ENCODE measurements around the gene NPB. TPM values are rescaled to one million over a fixed set of nuclear protein-coding genes. Genes with fewer than 3 reads are reported as not detected.

The NPB gene
- total and polyA plus RNA-seq, 2 donors = 1.7 to 3.5 TPM

DNA sequence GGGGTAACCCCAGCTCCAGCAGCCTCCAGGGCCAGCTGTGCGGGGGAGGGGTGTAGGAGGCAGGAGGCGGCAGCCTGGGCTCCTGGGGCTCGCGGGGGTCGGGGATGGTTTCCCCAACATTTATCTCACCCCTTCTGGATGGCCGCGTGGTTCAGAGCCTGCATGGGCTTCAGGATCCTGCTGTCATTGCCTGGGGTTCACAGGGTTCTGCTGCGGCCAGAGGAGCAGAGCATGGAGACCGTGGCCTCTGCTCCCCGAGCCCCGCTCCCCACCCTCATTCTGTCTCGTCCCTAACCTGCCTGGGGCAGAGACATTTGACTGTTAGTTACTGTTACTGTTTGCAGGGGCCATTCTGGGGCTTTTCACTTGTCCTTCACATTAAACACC lies 40.1 kb downstream of the NPB start:
- Histone ChIP-seq H3K36me3 (ENCODE audit: control insufficient read depth in 2 of 2, insufficient read depth in 2 of 2, low read length in 1 of 2) (no peaks in the 10 kb centered on the region), H3K9me3 (ENCODE audit: control insufficient read depth in 2 of 2, insufficient read depth in 1 of 2, low read length in 1 of 2) (peaks cover 0 to 6% of the 10 kb centered on the region in 2 donors), H3K4me1 (ENCODE audit: control insufficient read depth in 2 of 2, insufficient read depth in 2 of 2, low read length in 2 of 2) (peaks cover 0 to 15% of the 10 kb centered on the region in 2 donors), H3K27ac (ENCODE audit: low read depth in 1 of 2, low read length in 1 of 2) (no peak overlapping the region), H3K4me3 (ENCODE audit: low read length in 2 of 2) (no peak overlapping the region), H3K27me3 (ENCODE audit: control insufficient read depth in 2 of 2, insufficient read depth in 1 of 2, low read length in 1 of 2) (peaks cover 11 to 70% of the 10 kb centered on the region in 2 donors)
- DNase-seq (ENCODE audit: low read depth in 6 of 9, low spot score in 9 of 9) = no peak
- WGBS = 71% methylated on average over 12 of the region's 12 CpGs

DNA sequence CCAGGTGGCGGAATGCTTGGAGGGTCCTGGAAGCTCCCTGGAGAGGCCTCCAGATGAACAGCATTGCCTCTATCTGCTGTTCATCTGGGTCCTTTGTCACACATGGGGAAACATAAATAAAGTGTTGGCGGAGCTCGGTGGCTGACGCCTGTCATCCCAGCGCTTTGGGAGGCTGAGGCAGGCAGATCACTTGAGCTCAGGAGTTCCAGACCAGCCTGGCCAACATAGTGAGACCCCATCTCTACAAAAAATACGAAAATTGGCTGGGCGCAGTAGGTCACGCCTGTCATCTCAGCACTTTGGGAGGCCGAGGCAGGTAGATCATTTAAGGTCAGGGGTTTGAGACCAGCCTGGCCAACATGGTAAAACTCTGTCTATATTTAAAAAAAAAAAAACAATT lies 42.8 kb downstream of the NPB start:
- DNase-seq (ENCODE audit: low read depth in 6 of 9, low spot score in 9 of 9) = no peak
- peaks cover 11 to 51% of the 10 kb centered on the region in 2 donors for H3K27me3 ChIP-seq (ENCODE audit: control insufficient read depth in 2 of 2, insufficient read depth in 1 of 2, low read length in 1 of 2)
- H3K4me1 ChIP-seq (ENCODE audit: control insufficient read depth in 2 of 2, insufficient read depth in 2 of 2, low read length in 2 of 2) = peaks cover 0 to 11% of the 10 kb centered on the region in 2 donors
- no peaks in the 10 kb centered on the region for H3K36me3 ChIP-seq (ENCODE audit: control insufficient read depth in 2 of 2, insufficient read depth in 2 of 2, low read length in 1 of 2)
- H3K4me3 ChIP-seq (ENCODE audit: low read length in 2 of 2) = no peak overlapping the region
- no peaks in the 10 kb centered on the region for H3K9me3 ChIP-seq (ENCODE audit: control insufficient read depth in 2 of 2, insufficient read depth in 1 of 2, low read length in 1 of 2)
- no peak overlapping the region for H3K27ac ChIP-seq (ENCODE audit: low read depth in 1 of 2, low read length in 1 of 2)
- WGBS = 97% methylated on average over 9 of the region's 9 CpGs

DNA sequence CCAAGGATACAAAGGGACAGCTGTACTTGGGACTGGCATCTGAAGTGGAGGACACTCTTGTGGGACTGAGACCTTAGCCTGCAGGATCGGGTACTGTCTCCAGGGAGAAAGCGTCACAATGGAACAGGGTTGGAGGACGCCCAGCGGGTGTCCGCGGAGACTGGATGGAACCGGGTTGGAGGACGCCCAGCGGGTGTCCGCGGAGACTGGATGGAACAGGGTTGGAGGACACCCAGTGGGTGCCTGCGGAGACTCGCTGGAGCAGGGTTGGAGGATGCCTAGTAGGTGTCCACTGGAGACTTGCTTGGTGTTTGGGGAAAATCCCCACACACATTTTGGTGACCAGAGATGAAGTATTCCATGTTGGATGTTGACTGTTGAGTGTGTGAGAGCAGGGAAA lies 45.2 kb downstream of the NPB start, which contains the start of gene MYADML2:
TSS of gene MYADML2 (minus strand) at position 45 of the 400 bp plus-strand sequence. CDS start 5,492 bp downstream, outside the sequence.
- Histone ChIP-seq H3K4me3 (ENCODE audit: low read length in 2 of 2) (no peak within 1 kb of the TSS), H3K27me3 (ENCODE audit: control insufficient read depth in 2 of 2, insufficient read depth in 1 of 2, low read length in 1 of 2) (peaks cover under 1 to 36% of the 10 kb centered on the region in 2 donors), H3K4me1 (ENCODE audit: control insufficient read depth in 2 of 2, insufficient read depth in 2 of 2, low read length in 2 of 2) (peaks cover 0 to 2% of the 10 kb centered on the region in 2 donors), H3K27ac (ENCODE audit: low read depth in 1 of 2, low read length in 1 of 2) (no peak within 1 kb of the TSS), H3K36me3 (ENCODE audit: control insufficient read depth in 2 of 2, insufficient read depth in 2 of 2, low read length in 1 of 2) (no peaks in the 10 kb centered on the region), H3K9me3 (ENCODE audit: control insufficient read depth in 2 of 2, insufficient read depth in 1 of 2, low read length in 1 of 2) (no peaks in the 10 kb centered on the region)
- no peak for DNase-seq (ENCODE audit: low read depth in 6 of 9, low spot score in 9 of 9)
- WGBS = 95% methylated on average over 13 of the region's 13 CpGs

DNA sequence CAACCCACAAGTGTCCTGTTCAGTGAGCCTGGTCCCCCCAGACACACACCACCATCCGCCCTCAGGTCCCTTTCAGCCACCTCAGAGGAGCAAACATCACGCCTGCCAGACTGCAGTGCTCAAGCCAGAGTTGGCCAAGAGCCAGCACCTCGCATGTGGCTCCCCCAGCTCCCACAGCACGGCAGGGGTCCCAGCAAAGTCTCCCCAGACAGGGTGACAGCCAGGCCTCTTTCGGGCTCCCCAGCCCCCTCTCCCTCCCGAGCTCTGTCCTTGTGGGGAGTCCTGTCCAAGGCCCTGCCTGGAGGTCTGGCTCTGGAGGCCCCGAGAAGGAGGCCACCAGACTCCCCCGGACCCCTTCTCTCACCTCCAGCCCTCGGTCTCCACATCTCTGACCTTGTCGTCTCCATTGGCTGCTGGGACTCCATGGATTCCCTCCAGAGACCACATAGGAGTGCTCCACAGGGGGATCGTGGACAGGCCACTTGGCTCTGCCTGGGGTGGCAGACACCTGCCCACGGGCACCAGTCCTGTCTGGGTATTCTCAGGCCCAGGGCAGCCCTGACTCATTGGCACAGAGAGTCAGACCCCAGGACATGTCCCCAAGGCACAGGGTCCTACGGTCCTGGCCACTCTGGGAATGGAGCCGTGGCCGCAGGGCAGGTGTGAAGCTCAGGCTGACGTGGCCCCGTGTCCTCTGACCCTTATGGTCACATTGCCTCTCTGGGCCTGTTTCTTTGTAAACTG lies 46.8 kb downstream of the NPB start:
- H3K27me3 ChIP-seq (ENCODE audit: control insufficient read depth in 2 of 2, insufficient read depth in 1 of 2, low read length in 1 of 2) = peaks cover 0 to 34% of the 10 kb centered on the region in 2 donors
- 88% methylated on average over 17 of the region's 17 CpGs for WGBS
- no peak overlapping the region for H3K27ac ChIP-seq (ENCODE audit: low read depth in 1 of 2, low read length in 1 of 2)
- H3K4me1 ChIP-seq (ENCODE audit: control insufficient read depth in 2 of 2, insufficient read depth in 2 of 2, low read length in 2 of 2) = peaks cover 0 to 3% of the 10 kb centered on the region in 2 donors
- no peak overlapping the region for H3K4me3 ChIP-seq (ENCODE audit: low read length in 2 of 2)
- no peaks in the 10 kb centered on the region for H3K36me3 ChIP-seq (ENCODE audit: control insufficient read depth in 2 of 2, insufficient read depth in 2 of 2, low read length in 1 of 2)
- H3K9me3 ChIP-seq (ENCODE audit: control insufficient read depth in 2 of 2, insufficient read depth in 1 of 2, low read length in 1 of 2) = peaks cover 0 to 1% of the 10 kb centered on the region in 2 donors
- no peak for DNase-seq (ENCODE audit: low read depth in 6 of 9, low spot score in 9 of 9)

DNA sequence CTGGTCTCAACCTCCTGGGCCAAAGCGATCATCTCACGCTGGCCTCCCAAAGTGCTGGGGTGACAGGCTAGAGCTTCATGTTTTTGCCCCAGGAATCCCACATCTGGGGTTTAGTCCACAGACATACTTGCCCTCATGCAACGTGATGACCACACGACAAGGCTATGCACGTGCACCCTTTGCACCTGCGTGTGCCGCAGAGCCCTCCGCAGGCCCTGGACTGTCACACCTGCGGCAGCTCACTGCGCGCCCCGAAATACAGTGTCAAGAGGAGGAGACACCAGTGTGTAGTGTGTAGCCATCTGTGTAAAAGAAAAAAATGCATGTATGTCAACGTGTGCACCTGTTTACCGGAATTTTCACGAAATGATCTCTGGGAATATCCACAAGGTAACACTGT lies 48.5 kb downstream of the NPB start:
- 91% methylated on average over 15 of the region's 15 CpGs for WGBS
- Histone ChIP-seq H3K4me3 (ENCODE audit: low read length in 2 of 2) (no peak overlapping the region), H3K4me1 (ENCODE audit: control insufficient read depth in 2 of 2, insufficient read depth in 2 of 2, low read length in 2 of 2) (peaks cover 0 to 3% of the 10 kb centered on the region in 2 donors), H3K9me3 (ENCODE audit: control insufficient read depth in 2 of 2, insufficient read depth in 1 of 2, low read length in 1 of 2) (peaks cover 0 to 2% of the 10 kb centered on the region in 2 donors), H3K27me3 (ENCODE audit: control insufficient read depth in 2 of 2, insufficient read depth in 1 of 2, low read length in 1 of 2) (peaks cover 0 to 32% of the 10 kb centered on the region in 2 donors), H3K36me3 (ENCODE audit: control insufficient read depth in 2 of 2, insufficient read depth in 2 of 2, low read length in 1 of 2) (no peaks in the 10 kb centered on the region), H3K27ac (ENCODE audit: low read depth in 1 of 2, low read length in 1 of 2) (no peak overlapping the region)
- DNase-seq (ENCODE audit: low read depth in 6 of 9, low spot score in 9 of 9) = no peak

DNA sequence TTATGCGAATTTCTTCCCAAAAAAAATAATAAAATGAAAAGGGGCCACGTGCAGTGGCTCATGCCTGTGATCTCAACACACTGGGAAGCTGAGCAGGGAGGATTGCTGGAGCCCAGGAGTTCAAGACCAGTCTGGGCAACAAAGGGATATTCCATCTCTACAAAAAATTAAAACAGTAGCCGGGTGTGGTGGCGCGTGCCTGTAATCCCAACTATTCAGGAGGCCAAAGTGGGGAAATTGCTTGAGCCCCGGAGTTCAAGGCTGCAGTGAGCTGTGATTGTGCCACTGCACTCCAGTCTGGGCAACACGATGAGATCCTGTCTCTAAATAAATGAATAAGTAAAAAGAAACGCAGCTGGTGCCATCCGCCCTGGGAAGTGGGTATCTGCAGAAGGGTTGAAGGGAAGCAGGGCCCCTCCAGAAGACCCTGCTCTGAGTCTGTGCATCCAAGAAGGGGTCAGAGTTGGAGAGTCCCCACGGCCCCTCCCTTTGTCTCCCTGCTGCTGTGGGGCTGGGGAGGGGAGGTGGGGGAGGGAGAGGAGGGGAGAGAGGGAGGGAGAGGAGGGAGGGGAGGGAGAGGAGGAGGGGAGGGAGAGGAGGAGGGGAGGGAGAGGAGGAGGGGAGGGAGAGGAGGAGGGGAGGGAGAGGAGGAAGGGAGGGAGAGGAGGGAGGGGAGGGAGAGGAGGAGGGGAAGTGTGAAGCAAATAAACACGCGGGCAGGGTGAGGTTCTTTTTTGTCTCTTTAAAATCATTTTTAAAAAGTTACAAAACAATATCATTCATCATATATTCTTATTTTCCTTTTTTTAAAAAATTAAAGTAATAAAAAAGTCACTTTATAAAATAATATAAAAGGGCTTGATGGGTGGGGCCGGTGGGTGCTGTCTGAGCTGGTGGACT lies 50.0 kb downstream of the NPB start:
- 54% methylated on average over 13 of the region's 13 CpGs for WGBS
- Histone ChIP-seq H3K4me3 (ENCODE audit: low read length in 2 of 2) (no peak overlapping the region), H3K27me3 (ENCODE audit: control insufficient read depth in 2 of 2, insufficient read depth in 1 of 2, low read length in 1 of 2) (peaks cover 0 to 38% of the 10 kb centered on the region in 2 donors), H3K36me3 (ENCODE audit: control insufficient read depth in 2 of 2, insufficient read depth in 2 of 2, low read length in 1 of 2) (no peaks in the 10 kb centered on the region), H3K27ac (ENCODE audit: low read depth in 1 of 2, low read length in 1 of 2) (no peak overlapping the region), H3K4me1 (ENCODE audit: control insufficient read depth in 2 of 2, insufficient read depth in 2 of 2, low read length in 2 of 2) (peaks cover 0 to 3% of the 10 kb centered on the region in 2 donors), H3K9me3 (ENCODE audit: control insufficient read depth in 2 of 2, insufficient read depth in 1 of 2, low read length in 1 of 2) (peaks cover 0 to 2% of the 10 kb centered on the region in 2 donors)
- no peak for DNase-seq (ENCODE audit: low read depth in 6 of 9, low spot score in 9 of 9)

Other genes with a start within 250 kb of the NPB start
- 12.2 TPM for gene PDE6G, start 245.7 kb upstream of the NPB start, total RNA-seq
- 18.2 TPM for gene PDE6G, start 245.7 kb upstream of the NPB start, polyA plus RNA-seq
- gene OXLD1, start 235.6 kb upstream of the NPB start, total RNA-seq = 60.9 TPM
- gene OXLD1, start 235.6 kb upstream of the NPB start, polyA plus RNA-seq = 83.0 TPM
- 14.4 TPM for gene CCDC137, start 235.5 kb upstream of the NPB start, total RNA-seq
- gene CCDC137, start 235.5 kb upstream of the NPB start, polyA plus RNA-seq = 42.5 TPM
- gene ARL16, start 218.4 kb upstream of the NPB start, total RNA-seq = 23.0 TPM
- gene ARL16, start 218.4 kb upstream of the NPB start, polyA plus RNA-seq = 129 TPM
- gene HGS, start 218.2 kb upstream of the NPB start, total RNA-seq = 39.0 TPM
- 157 TPM for gene HGS, start 218.2 kb upstream of the NPB start, polyA plus RNA-seq
- 21.6 TPM for gene MRPL12, start 198.9 kb upstream of the NPB start, total RNA-seq
- 59.7 TPM for gene MRPL12, start 198.9 kb upstream of the NPB start, polyA plus RNA-seq
- 8.3 TPM for gene SLC25A10, start 190.0 kb upstream of the NPB start, total RNA-seq
- gene SLC25A10, start 190.0 kb upstream of the NPB start, polyA plus RNA-seq = 11.9 TPM
- 0.05 TPM for gene GCGR, start 98.1 kb upstream of the NPB start, total RNA-seq
- gene GCGR, start 98.1 kb upstream of the NPB start, polyA plus RNA-seq = 0.80 TPM
- gene MCRIP1, start 68.9 kb upstream of the NPB start, total RNA-seq = 96.2 TPM
- gene MCRIP1, start 68.9 kb upstream of the NPB start, polyA plus RNA-seq = 120 TPM
- 0.28 TPM for gene PPP1R27, start 67.2 kb upstream of the NPB start, total RNA-seq
- 0.94 TPM for gene PPP1R27, start 67.2 kb upstream of the NPB start, polyA plus RNA-seq
- 210 TPM for gene P4HB, start 41.7 kb upstream of the NPB start, total RNA-seq
- gene P4HB, start 41.7 kb upstream of the NPB start, polyA plus RNA-seq = 219 TPM
- gene ARHGDIA, start 30.9 kb upstream of the NPB start, total RNA-seq = 106 TPM
- gene ARHGDIA, start 30.9 kb upstream of the NPB start, polyA plus RNA-seq = 189 TPM
- 168 TPM for gene ALYREF, start 10.7 kb upstream of the NPB start, total RNA-seq
- gene ALYREF, start 10.7 kb upstream of the NPB start, polyA plus RNA-seq = 42.9 TPM
- 108 TPM for gene ANAPC11, start 10.5 kb upstream of the NPB start, total RNA-seq
- 127 TPM for gene ANAPC11, start 10.5 kb upstream of the NPB start, polyA plus RNA-seq
- 19.4 TPM for gene PCYT2, start 9.2 kb downstream of the NPB start, total RNA-seq
- 37.4 TPM for gene PCYT2, start 9.2 kb downstream of the NPB start, polyA plus RNA-seq
- 16.1 TPM for gene SIRT7, start 15.9 kb downstream of the NPB start, total RNA-seq
- gene SIRT7, start 15.9 kb downstream of the NPB start, polyA plus RNA-seq = 47.7 TPM
- gene MAFG, start 25.5 kb downstream of the NPB start, total RNA-seq = 6.0 TPM
- 7.3 TPM for gene MAFG, start 25.5 kb downstream of the NPB start, polyA plus RNA-seq
- gene PYCR1, start 35.1 kb downstream of the NPB start, total RNA-seq = 16.4 TPM
- 2.9 TPM for gene PYCR1, start 35.1 kb downstream of the NPB start, polyA plus RNA-seq
- gene MYADML2, start 45.0 kb downstream of the NPB start, total RNA-seq = 0.05 TPM
- 0.07 TPM for gene MYADML2, start 45.0 kb downstream of the NPB start, polyA plus RNA-seq
- 0.66 TPM for gene NOTUM, start 58.9 kb downstream of the NPB start, total RNA-seq
- 0.25 TPM for gene NOTUM, start 58.9 kb downstream of the NPB start, polyA plus RNA-seq
- 27.6 TPM for gene ASPSCR1, start 75.4 kb downstream of the NPB start, total RNA-seq
- gene ASPSCR1, start 75.4 kb downstream of the NPB start, polyA plus RNA-seq = 57.6 TPM
- gene CENPX, start 120.6 kb downstream of the NPB start, total RNA-seq = 44.5 TPM
- 79.7 TPM for gene CENPX, start 120.6 kb downstream of the NPB start, polyA plus RNA-seq
- 15.2 TPM for gene LRRC45, start 121.1 kb downstream of the NPB start, total RNA-seq
- gene LRRC45, start 121.1 kb downstream of the NPB start, polyA plus RNA-seq = 20.7 TPM
- gene RAC3, start 129.4 kb downstream of the NPB start, total RNA-seq = 4.7 TPM
- gene RAC3, start 129.4 kb downstream of the NPB start, polyA plus RNA-seq = 6.9 TPM
- gene DCXR, start 135.5 kb downstream of the NPB start, total RNA-seq = 71.2 TPM
- 101 TPM for gene DCXR, start 135.5 kb downstream of the NPB start, polyA plus RNA-seq
- gene RFNG, start 149.6 kb downstream of the NPB start, total RNA-seq = 8.1 TPM
- gene RFNG, start 149.6 kb downstream of the NPB start, polyA plus RNA-seq = 45.4 TPM
- 75.8 TPM for gene GPS1, start 149.7 kb downstream of the NPB start, total RNA-seq
- 98.3 TPM for gene GPS1, start 149.7 kb downstream of the NPB start, polyA plus RNA-seq
- 57.9 TPM for gene DUS1L, start 163.6 kb downstream of the NPB start, total RNA-seq
- gene DUS1L, start 163.6 kb downstream of the NPB start, polyA plus RNA-seq = 147 TPM
- gene FASN, start 196.0 kb downstream of the NPB start, total RNA-seq = 12.3 TPM
- gene FASN, start 196.0 kb downstream of the NPB start, polyA plus RNA-seq = 19.0 TPM

Data from thymus (tissue), 11 donors.